Measurements from ENCODE around the gene METTL2B.
"Not testable (repeated sequence)": the region's sequence is repeated elsewhere in the genome, so short reads cannot be mapped to it uniquely, and the experiment has no call there.

METTL2B gene

GRCh38 chr7:128497405-128497804 lies 20.9 kb downstream of the METTL2B start:
- H3K4me3 ChIP-seq (ENCODE audit: low read length): no peak overlapping the region
- no peak for TF ChIP-seq ZNF274 (IDR thresholded peaks at IDR 0.05; ENCODE audit: low read depth, low read length)

GRCh38 chr7:128505416-128505815 lies 28.9 kb downstream of the METTL2B start:
- H3K4me3 ChIP-seq (ENCODE audit: low read length): not testable (repeated sequence)

DNA sequence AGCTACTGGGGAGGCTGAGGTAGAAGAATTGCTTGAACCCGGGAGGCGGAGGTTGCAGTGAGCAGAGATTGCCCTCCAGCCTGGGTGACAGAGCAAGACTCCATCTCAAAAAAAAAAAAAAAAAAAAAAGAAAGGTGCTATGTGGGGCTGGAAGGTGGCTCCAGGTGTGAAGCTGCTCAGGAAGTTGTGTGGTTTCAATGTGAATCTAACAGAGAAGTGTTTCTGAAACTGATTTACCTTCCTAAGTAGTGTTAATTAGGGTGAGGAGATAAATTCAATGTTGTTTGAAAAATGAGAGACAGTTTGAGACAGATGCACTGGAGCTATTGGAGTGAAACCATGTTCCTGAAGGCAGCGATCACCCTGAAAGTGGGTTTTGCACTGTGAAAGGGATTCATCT lies 30.3 kb downstream of the METTL2B start:
- peak overlapping the region; percentile 30; the same call in 1 of the 2 replicates for H3K4me3 ChIP-seq (ENCODE audit: low read length)

DNA sequence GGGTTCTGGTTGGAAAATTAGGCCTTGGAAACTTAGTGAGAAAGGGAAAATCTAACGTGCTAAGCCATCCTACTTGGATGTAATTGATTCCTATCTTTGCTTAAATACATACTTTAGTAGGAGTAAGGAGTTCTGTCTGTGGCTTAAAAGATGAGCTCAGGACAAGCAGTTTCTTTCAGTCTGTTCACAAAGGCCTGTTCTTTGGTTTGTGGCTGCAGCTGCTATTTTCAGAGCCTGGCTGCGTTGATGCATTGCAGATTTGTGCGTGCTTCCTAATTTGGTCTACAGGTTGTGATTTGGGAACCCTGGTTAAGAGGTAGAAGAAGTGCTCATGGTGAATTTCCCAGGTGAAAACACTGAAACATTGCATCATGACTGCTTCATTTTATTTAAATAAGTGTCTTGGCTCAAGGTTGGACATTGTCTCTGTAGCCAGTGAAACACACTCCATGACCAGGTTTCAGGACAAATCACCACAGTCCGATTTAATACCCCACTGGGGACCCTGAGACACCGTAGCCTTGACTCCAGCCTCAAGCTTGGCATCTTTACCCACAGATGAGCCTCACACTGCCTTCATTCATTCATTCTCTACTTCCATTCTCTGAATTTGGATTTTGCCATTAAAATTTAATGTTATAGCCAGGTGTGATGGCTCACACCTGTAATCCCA lies 30.9 kb downstream of the METTL2B start:
- H3K4me3 ChIP-seq (ENCODE audit: low read length): peak overlapping the region; percentile 30; the same call in 1 of the 2 replicates

DNA sequence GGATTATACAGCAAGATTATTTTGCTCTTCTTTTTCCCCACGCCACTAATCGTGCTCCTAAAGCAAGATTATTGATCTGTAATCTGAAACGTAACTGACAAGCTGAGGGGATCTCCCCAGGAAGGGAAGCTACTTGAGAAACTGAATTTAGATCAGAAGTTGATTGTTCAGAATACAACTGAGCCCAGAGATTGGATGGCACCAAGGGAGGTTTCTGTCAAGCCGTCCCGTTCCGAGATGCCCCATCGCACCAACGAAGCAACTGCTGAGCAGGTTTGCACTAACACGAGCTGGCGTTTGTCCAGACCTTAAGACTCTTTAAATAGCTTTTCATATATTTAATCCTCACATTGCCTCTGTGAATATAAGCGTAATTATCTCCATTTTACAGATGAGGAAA lies 35.1 kb downstream of the METTL2B start:
- not testable (repeated sequence) for H3K4me3 ChIP-seq (ENCODE audit: low read length)

GRCh38 chr7:128515232-128515631 lies 38.7 kb downstream of the METTL2B start:
- H3K4me3 ChIP-seq (ENCODE audit: low read length): not testable (repeated sequence)

- H3K4me3 ChIP-seq (ENCODE audit: low read length): not testable (repeated sequence)
These were observed 40.5 kb downstream of the METTL2B start for GRCh38 chr7:128517023-128517422.

DNA sequence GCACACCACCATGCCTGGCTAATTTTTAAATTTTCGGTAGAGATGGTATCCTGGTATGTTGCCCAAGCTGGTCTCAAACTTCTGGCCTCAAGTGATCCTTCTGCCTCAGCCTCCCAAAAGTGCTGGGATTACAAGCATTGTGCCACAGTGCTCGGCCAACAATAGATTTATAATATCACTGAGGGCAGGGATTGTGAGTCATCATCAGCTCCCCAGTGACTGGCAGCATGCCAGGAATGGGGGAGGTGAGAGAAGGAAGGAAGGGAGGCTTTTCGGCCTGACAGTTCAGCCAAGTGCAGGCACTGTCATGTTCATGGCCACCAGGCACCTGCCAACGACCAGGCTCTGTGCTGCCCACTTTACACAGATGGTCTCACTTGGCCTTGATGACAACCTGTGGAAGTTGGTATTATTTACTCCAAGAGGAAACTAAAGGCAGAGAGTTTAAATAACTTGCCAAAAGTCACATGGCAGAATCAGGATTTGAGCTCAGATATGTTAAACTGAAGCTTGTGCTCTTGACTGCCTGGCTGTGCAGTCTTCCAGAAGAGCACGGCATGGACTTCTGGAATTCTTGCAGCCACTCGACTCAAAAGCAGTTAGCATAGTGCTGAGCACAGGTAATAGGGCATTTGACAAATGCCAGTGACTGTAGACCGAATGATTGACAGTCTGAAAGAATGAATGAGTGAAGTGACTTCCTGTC lies 46.8 kb downstream of the METTL2B start:
- not testable (repeated sequence) for H3K4me3 ChIP-seq (ENCODE audit: low read length)

GRCh38 chr7:128523932-128524524 lies 47.5 kb downstream of the METTL2B start:
- H3K4me3 ChIP-seq (ENCODE audit: low read length): not testable (repeated sequence)

- not testable (repeated sequence) for H3K4me3 ChIP-seq (ENCODE audit: low read length)
These were observed 49.0 kb downstream of the METTL2B start for GRCh38 chr7:128525584-128525983.

GRCh38 chr7:128526062-128526466 lies 49.5 kb downstream of the METTL2B start:
- H3K4me3 ChIP-seq (ENCODE audit: low read length): not testable (repeated sequence)

- not testable (repeated sequence) for H3K4me3 ChIP-seq (ENCODE audit: low read length)
These were observed 52.6 kb downstream of the METTL2B start for GRCh38 chr7:128529191-128529590.

DNA sequence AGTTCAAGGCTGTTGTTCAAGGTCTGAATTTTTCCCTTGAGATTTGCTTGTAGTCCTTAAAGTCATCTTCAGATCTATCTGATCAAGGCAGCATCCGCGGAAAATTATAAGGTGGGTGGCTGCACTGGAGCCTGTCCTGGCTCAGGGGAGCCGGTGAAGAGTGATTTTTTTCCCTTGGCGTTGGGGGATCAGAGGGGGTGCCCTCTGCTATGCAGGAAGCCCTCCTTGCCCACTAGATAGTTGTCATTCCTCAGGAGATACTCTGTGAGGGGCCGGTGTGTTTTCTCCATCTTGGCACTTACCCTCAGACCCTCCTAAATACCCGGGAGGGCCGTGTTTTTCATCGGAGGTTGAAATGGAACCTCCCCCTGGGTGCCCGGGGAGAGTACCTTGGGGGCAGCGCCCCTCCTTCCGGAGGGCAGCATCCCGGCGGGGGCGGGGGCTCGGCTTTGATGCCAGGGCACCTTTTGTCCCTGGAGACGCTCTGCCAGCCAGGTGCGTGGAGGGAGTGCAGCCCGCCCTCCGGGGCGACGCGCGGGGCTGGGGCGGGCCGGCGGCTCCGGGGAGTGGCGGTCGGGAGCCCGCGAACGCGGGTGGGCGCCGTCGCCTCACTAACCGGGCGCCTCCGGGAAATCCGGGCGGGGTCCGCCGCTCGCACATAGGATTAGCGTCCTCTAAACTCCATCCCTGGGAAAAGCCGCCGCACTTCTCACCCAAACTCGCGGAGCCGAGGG lies 53.7 kb downstream of the METTL2B start:
- peak overlapping the region; percentile 93 for H3K4me3 ChIP-seq (ENCODE audit: low read length)

DNA sequence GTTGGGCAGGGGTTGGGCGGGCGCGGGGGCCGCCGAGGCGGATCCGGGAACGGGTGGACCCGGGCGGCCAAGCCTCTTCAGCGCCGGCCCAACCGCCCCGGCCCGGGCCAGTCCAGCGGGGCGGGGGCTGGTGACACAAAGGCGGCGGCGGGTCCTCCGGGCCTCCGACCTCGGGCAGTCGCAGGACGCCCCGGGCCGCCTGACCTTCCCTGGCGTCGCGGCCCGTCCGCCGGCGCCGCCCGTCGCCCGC lies 54.2 kb downstream of the METTL2B start:
- no peak for TF ChIP-seq ZNF274 (IDR thresholded peaks at IDR 0.05; ENCODE audit: low read depth, low read length)
- peak overlapping the region; percentile 93 for H3K4me3 ChIP-seq (ENCODE audit: low read length)

GRCh38 chr7:128531105-128531954 lies 54.8 kb downstream of the METTL2B start:
- H3K4me3 ChIP-seq (ENCODE audit: low read length): peak overlapping the region; percentile 93

GRCh38 chr7:128531955-128532478 lies 55.5 kb downstream of the METTL2B start:
- peak overlapping the region; percentile 93 for H3K4me3 ChIP-seq (ENCODE audit: low read length)

GRCh38 chr7:128532956-128533355 lies 56.4 kb downstream of the METTL2B start:
- peak overlapping the region; percentile 36; the same call in 1 of the 2 replicates for H3K4me3 ChIP-seq (ENCODE audit: low read length)

DNA sequence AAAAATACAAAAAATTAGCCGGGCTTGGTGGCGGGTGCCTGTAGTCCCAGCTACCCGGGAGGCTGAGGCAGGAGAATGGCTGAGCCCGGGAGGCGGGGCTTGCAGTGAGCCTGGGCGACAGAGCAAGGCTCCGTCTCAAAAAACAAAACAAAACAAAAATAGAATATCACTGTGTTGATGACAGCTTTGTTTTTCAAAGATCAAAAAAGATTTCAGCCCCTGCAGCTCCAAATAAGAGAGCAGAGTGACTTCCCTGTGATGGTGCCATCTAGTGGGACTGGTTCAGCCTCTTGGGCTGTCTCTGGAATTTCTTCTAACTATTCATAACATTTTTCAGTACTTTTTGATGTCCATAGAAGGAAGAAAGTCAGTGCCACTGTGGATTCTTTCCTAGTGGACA lies 60.9 kb downstream of the METTL2B start:
- not testable (repeated sequence) for H3K4me3 ChIP-seq (ENCODE audit: low read length)

DNA sequence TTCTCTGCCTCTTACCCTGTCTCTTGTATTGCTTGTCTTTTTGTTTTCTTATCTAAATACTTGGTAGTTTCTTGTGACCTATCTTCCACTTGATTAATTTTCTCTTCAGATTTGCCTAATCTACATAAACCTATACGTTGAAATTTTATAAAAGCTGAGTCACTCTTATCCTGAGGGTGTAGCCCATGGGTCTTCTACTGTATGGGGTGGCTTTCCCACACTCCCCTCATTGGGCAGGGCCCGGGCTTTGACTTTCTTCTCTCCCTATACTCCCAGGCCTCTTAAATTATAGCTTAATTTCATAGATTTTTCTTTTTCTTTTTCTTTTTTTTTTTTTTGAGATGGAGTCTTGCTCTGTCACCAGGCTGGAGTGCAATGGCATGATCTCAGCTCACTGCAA lies 66.0 kb downstream of the METTL2B start:
- not testable (repeated sequence) for H3K4me3 ChIP-seq (ENCODE audit: low read length)

GRCh38 chr7:128543300-128543699 lies 66.8 kb downstream of the METTL2B start:
- H3K4me3 ChIP-seq (ENCODE audit: low read length): not testable (repeated sequence)
